Skin epidermis (tissue), 12 donors: ENCODE data around the gene FBLN2.
A peak's percentile ranks its signal among the peaks of the same experiment; 100 is the strongest.

Source experiments
- H3K27ac ChIP-seq, 21 experiments: fragments of 200-600 bp; sonication (generic) in 11 of 21; one replicate each; pipeline ENCODE4 v1.5.0; 2020; ENCODE audit warnings: mild to moderate bottlenecking in 3 of 21, inconsistent platforms in 2 of 21, moderate library complexity in 2 of 21
- H3K4me3 ChIP-seq, 7 experiments: fragments of 200-600 bp; sonication (generic) in 2 of 7; one replicate each; pipeline ENCODE4 v1.5.0; 2020; ENCODE audit warnings: inconsistent platforms in 2 of 7, mild to moderate bottlenecking in 2 of 7, moderate library complexity in 1 of 7

The FBLN2 gene

DNA sequence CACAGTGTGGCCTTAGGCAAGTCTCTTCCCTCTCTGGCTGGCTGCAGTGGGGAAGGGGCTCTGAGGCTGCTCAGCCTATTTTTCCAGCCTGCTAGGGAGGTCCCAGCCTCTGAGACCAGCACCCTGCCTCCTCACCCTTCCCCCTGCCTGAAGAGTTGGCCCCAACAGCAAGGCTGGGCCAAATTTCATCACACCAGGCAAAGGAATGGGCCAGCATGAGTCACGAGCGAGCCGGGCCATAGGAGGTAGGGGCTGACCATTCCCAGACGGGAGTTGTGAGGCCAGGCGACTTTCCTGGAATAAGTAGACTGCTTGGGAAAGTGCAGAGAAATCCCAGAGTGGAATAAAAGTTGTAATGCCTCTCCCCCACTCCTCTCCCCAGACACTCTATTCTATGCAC lies 5.7 kb upstream of the FBLN2 start:
- Histone ChIP-seq H3K27ac (peak overlapping the region in 18 of 21 experiments; percentile 9 to 78 (median 66)), H3K4me3 (no peak overlapping the region)

DNA sequence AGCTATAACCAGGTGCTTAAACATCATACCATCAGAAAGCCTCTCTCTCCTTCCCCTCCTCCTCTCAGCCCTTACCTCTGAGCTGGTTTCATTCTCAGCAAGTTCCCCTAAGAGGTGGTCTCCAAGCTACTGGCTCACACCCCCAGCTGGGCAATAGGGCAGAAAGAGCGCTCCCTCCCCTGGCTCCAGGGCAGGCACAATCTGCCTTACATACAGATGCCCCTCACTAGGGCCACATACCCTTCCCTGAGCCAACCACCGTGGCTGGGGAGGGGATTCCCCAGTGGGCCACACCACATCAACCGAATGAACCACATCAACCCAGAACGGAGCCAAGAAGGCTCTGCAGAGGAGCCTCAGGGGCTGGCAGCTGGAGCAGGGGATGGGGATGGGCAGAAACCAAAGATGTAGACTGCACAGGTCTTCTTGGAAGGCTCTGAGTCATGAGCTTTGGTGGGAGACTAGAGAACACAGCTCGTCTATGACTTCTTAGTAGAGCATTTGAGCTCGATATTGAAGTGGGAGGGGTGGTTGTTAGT lies 4.6 kb upstream of the FBLN2 start:
- no peak overlapping the region for H3K4me3 ChIP-seq
- peak overlapping the region in 17 of 21 experiments; percentile 25 to 78 (median 67) for H3K27ac ChIP-seq

DNA sequence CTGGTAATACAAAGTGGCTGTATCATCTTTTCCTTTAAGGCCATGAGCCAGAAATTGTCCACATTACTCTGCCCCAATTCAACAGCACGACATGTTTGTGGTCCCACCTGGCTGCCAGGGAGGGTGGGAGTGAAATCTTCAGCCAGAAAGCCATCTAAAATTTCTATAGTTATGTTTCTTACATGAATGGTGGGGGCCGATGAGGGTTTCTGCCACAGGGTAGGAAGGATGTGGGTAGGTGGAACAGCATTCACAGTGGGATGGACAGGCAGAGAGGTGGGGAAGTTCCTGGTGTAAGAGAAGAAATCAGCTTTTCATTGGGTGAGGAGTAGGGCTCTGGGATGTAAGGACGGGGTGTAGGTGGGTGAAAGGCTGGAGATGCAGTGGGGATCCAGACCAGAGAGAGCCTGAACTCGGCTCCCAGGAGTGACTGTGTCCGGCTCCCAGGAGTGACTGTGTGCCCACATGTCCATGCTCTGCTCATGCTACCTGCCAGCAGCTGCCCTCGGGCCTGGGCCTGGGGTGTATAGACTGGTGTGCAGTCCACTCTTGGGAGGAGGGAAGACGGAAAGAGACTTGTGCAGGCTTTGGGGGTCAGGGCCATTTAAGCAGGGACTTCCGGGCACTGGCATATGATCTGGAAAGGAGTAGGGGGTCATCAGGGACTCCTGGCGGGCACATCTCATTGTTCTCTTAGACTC lies 3.8 kb upstream of the FBLN2 start:
- Histone ChIP-seq H3K27ac (peak overlapping the region in 17 of 21 experiments; percentile 3 to 77 (median 67)), H3K4me3 (no peak overlapping the region)

DNA sequence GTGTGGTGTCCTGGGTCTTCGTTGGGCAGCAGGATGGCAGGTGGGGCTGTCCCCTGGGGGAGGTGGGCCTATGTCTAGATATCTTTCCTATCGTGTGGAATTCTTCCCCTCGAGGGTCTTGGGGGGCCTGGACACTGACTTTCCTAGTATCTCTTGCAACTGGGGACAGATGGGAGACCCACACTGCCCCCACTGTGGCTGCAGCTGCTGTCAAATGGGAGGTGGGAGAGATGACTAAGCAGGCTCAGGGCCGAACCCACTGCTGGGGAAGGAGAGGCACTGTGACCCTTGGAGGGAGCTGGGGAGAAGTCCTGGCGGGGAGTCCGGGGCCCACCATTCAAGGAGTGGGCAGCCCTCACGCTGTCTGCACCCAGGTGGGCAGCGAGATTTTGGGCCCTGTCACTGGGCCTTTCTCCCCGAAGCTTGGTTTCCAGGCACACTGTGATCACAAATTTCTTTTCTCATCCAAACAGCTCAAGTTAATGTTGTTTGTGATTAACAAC lies 2.9 kb upstream of the FBLN2 start:
- Histone ChIP-seq H3K4me3 (no peak overlapping the region), H3K27ac (peak overlapping the region in 8 of 21 experiments; percentile 2 to 73 (median 46))

DNA sequence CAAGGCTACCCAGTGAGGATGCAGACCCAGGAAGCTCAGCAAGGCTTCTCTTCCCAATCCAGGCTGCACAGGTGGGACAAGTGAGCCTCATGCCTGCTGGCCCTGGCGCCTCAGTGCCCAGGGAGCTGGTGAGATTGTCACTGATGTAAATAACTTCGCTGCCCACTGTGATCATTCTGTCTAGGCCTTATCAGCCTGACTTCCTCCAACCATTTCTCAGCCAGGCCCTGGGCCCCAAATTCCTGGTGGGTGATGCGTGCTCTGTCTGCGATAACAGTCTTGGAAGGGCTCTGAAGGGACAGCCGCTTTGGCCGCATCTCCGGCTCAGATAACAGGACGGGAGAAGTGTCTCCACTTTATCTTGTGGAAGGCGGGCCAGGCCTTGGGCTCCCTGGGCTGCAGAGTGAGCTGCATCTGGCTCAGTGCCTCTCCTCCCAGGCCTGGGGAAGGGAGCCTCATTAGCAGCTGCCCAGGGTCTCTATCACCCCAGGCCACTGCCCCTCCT lies 2.2 kb upstream of the FBLN2 start:
- Histone ChIP-seq H3K27ac (peak overlapping the region in 9 of 21 experiments; percentile 3 to 57 (median 40)), H3K4me3 (no peak overlapping the region)

DNA sequence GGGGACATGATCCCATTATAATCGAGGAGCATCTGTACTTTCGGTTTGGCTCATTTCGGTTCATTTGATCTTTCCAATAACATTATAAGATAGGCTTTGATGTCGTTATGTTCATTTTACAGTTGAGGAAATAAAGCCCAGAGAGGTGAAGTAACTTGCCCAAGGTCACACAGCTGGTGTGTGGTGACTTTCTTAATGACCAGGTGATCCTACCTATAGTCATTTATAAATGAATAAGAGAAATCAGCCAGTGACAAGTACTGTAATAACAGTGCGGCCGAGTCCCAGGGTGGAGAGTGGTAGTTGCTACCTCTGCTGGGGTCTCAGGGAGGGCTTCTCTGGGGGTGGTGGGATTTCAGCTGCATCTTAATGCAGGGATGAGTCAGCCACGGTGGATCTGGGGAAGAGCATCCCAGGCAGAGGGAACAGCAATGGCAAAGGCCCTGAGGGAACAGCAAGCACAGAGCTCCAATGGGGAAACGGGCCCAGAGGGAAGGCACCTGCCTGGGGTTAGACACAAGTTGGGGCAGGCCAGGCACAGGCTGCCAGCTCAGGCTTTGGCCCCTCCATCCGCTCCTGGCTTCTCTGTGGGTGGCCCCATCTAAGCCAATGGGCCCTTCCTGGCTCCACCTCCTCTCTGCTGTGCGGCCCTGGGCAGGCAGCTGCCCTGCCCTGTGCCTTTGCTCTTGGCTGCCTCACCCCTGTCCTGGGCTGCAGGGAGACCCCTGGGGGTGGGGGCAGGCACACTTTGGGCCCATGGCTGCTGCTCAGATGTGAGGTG lies 1.1 kb upstream of the FBLN2 start:
- Histone ChIP-seq H3K4me3 (no peak overlapping the region), H3K27ac (peak overlapping the region in 11 of 21 experiments; percentile 19 to 85 (median 57))

DNA sequence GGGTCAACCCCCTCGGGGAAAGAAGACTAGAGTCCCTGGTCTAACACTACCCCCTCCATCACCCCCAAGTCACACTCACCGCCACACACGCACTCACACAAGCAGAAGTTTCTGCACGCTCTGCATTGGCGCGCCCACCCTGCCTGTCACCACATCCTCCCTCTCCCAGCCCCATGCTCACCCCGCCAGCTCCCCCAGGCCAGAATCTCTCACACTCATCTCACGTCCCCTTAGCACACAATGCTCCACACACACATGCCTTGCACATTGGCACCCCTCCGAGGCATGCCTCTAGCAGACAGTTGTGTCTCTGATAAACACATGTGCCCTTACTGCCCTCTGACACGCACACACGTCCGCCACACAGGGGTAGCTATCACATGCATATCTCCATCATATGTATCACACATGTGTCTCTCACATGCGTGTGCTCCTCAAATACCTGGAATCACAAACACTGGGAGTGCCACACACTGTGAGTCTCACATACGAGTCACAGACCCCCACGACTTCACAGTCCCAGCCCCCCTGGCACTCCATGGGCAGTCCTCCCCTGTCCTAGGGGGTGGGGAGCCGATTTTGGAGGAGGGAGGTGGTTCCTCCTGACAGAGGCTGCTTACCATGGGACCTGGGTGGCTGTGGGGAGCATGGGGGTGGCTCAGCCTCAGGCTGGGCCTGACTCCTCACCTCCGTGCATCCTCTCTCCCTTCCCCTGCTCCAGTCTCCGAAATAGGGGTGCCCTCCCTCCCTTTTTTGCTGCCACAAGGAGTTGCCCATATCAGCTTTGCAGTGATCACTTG lies 898 bp downstream of the FBLN2 start:
- peak overlapping the region in 19 of 21 experiments; percentile 3 to 86 (median 73) for H3K27ac ChIP-seq
- H3K4me3 ChIP-seq = peak overlapping the region; percentile 15 to 45 (median 39)

DNA sequence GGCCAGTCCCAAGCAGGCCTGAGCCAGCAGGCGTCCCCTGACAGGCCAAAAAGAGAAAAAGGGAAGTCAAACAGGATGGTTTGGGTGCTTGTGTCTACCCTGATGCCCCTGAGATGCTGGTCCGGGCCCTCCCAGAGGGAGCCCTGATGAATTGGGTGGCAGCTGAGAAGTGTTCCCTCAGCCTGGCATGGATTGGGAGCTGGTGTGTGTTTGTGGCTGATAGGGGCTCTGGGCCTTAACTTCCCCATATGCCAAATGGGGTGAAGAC lies 1.4 kb downstream of the FBLN2 start:
- peak overlapping the region in 13 of 21 experiments; percentile 3 to 85 (median 70) for H3K27ac ChIP-seq
- peak overlapping the region; percentile 1 to 45 (median 27) for H3K4me3 ChIP-seq

DNA sequence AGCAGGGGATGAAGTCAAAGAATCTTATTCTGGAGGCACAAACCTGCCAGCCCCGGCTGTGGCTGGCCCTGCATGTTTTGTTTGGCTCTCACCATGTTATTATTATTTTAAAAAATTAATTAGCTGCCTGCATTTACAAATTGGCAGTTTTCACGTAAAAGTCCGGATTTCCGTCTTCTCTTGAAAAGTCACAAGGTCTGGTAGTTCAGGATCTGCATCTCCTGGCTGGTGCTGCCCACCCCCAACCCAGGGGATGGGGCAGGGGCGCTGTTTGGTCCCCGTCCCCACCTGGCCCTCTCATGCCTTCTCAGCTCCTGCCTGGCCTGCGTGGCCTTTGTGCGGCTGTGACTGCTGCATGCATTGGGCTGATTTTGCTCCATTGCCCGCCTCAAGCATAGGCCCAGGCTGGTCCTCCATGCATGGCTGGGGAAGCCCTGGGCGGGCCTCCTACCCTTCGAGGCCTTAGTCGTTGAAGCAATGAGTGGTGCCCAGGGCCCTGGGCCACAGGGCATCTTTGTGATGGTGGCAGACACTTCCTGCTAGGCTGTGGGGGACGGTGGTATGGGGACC lies 2.0 kb downstream of the FBLN2 start:
- H3K4me3 ChIP-seq = peak overlapping the region in 6 of 7 experiments; percentile 1 to 45 (median 21)
- peak overlapping the region in 10 of 21 experiments; percentile 3 to 85 (median 76) for H3K27ac ChIP-seq

DNA sequence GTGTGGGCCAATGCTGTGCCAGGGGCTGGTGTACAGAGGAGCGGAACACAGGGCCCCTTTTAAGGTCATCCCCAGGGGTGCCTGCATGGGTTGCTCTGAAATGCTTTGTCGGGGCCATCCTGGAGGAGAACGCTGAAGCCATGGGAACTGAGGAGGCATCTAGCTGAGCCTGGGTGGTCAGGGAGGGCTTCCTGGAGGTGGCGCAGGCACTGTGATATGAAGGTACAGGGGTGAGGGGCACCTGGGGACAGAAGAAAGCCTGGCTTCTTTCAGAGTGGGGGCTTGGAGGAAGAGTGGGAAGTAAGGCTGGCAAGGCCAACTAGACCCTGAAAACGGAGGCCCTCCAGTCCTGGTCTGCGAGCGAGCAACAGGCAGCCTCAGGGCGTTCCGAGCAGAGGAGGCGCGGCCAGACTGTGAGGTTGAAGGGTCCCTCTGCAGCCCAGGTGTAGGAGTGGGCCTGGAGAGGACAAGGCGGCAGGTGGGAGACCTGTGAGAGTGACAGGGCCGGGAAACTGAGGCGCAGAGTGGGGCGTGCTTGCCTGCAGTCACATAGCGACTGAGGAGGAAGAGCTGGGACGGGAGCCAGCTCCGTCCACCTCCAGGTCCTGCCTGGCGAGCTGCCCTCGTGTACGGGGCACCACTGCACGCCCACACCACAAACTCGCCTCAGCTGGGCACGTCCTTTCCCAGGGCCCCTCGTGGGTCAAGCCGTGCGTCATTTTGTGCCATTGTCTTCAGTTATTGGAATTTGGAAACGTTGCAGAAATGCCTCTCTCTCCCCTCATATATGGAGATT lies 4.1 kb downstream of the FBLN2 start:
- Histone ChIP-seq H3K27ac (peak overlapping the region in 6 of 21 experiments; percentile 25 to 60 (median 34)), H3K4me3 (no peak overlapping the region)

DNA sequence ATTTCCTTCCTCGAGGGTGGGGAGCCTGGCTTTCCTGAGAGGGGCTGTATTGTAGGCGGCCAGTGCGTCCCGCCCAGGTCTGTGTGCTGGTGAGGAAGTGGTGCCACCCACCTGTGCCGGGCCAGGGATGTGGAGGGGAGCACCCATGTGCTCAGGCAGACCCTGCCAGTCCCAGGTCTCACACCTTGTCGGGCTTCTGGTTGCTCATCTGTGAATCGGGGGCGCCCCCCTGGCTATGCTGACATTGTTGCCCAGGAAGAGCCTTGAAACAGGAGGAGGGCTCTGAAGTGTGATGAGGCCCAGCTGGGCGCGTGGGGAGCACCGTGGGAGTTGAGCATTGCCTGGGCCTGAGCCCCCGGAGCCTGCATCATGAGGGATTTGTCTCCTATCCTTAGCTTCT lies 4.8 kb downstream of the FBLN2 start:
- Histone ChIP-seq H3K4me3 (no peak overlapping the region), H3K27ac (peak overlapping the region in 5 of 21 experiments; percentile 5 to 68 (median 62))

DNA sequence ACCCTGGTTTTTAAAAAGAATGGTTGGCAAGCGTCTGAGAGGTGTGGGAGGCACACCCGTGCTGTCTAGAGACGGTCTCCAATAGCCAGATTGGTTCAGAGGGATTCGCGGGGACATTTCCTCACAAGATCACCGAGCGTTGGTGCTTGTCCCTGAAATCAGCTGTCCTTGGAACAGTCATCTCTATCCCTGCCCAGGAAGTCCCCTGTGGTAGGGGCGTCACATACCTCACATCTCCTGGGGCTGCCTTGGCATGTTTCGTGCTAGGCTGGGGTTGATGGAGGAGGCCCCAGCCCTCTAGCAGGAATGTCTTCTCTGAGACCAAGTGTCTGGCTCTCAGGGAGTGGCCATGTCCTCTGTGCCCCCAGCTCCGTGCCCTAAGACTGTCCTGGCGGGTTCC lies 6.8 kb downstream of the FBLN2 start:
- H3K27ac ChIP-seq = peak overlapping the region in 9 of 21 experiments; percentile 18 to 71 (median 29)
- no peak overlapping the region for H3K4me3 ChIP-seq

DNA sequence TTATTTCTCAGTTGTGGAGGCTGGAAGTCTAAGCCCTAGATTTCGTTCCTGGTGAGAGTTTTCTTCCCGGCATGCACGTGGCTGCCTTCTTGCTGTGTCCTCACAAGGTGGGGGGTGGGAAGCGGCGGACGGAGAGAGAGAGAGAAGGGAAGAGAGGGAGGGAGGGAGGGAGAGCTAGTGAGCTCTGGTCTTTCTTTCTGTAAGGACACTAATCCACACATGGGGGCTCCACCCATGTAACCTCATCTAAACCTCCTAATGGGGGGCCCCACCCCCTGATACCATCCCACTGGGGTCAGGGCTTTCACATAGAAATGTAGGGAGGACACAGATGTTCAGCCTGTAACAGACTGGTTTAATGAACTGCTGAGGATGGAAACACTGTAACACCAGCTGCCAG lies 7.3 kb downstream of the FBLN2 start:
- H3K27ac ChIP-seq = peak overlapping the region in 7 of 21 experiments; percentile 18 to 71 (median 29)
- no peak overlapping the region for H3K4me3 ChIP-seq

DNA sequence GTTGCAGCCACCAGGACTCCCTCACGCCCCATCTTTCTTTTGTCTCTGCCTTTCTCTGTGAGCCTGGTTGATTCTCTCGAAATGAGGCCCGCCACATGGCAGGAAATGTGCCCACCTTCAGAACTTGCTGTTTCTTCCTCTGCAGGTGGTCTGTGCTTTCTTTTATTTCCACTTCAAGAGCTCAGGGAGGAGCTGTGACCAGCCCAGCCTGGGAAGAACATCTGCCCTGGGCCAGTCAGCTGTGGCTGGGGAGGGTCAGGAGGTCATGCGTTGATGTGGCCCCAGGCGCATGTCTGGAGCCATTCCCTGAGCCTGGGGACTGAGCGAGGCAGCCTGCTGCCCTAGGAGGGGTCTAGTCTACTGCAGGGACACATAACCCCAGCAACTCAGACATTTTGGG lies 8.0 kb downstream of the FBLN2 start:
- H3K4me3 ChIP-seq = no peak overlapping the region
- peak overlapping the region in 5 of 21 experiments; percentile 1 to 71 (median 35) for H3K27ac ChIP-seq

DNA sequence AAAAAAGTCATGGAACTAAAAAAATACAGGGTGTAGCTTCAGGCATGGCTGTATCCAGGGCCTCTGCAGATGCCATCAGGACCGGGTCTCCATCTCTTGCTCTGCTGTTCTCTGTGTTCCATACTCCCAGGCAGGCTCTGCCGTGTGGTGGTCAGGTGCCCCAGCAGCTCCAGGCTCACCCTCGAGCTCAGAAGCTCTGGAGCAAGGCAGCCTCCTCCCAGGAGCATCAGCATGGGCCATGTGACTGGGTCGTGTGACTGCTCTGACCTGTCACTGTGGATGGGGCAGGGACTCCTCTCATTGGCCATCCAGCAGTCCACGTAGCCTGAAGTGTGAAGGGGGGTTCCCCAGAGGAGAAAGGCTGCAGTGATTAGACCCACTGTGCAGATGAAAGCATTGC lies 8.5 kb downstream of the FBLN2 start:
- H3K4me3 ChIP-seq = no peak overlapping the region
- peak overlapping the region in 4 of 21 experiments; percentile 9 to 57 (median 36) for H3K27ac ChIP-seq

DNA sequence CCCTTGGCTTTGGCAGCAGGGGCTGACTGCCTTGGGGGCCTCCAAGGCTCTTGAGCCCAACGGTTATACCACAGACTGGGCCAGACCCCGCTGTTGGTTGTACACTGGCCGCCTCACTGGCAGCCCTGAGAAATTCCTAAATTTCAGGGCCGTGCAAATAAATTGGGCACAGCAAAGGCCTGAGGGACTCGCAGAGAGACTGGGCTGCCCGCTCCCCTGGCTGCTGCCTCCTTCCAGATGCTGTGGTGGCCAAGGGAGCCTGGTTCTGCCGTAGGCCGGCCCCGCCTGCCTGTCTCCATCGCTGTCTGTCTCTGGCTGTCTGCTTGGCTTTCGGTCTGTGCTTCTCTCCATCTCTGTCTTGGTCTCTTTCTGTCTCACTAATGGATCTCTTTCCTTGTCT lies 9.0 kb downstream of the FBLN2 start:
- no peak overlapping the region for H3K4me3 ChIP-seq
- peak overlapping the region in 6 of 21 experiments; percentile 6 to 78 (median 46) for H3K27ac ChIP-seq

DNA sequence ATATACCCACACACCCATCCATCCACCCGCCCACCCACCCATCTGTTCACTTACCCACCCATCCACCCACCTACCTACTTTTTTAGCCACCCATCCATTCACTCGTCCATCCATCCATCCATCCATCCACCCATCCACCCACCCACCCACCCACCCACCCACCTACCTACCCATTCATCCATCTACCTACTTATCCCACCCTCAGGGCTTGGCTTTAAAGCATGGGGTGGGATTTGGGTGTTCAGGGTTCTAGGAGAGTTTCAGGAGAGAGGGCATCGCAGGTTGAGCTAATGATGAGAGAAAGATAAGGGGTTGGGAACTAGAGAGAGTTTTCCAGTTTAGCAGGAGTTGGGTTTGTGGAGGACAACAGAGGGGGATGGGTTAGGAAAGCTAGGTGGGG lies 9.7 kb downstream of the FBLN2 start:
- Histone ChIP-seq H3K27ac (peak overlapping the region in 6 of 21 experiments; percentile 6 to 78 (median 46)), H3K4me3 (no peak overlapping the region)
